Measurements from ENCODE around the gene METTL16.

DNA sequence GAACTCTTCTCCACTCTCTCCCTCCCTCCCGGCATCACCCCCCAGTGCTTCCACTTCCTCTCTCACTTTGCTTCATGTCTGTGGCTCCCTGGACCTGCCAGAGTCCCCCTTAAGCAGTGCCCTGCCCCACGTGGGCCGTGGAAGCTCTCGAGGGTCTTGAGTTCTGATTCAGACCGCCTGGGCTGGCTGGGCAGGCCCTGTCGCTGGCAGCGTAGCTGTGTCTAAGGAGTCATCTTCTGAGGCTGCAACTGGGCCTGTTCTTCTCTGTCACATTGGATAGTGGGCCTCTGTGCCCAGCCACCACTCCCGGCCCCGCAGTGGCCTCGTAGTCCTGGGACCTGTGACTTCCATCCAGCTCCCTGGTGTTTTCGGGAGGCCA is 141.5 kb downstream of the METTL16 start:
- no peak for TF ChIP-seq ZNF23 (CRISPR knock-in tag; IDR thresholded peaks at IDR 0.05)
- no peak for TF ChIP-seq FOXM1 (IDR thresholded peaks at IDR 0.05; ENCODE audit: low read depth)
- no peak for TF ChIP-seq FOXM1 (CRISPR knock-in tag; IDR thresholded peaks at IDR 0.05; ENCODE audit: low read depth)
- no peak for TF ChIP-seq CTCF (IDR thresholded peaks at IDR 0.05 in 2 of 3, conservative IDR thresholded peaks at IDR 0.05 in 1 of 3; ENCODE audit: insufficient read depth in 2 of 3, low read depth in 1 of 3, low read length in 3 of 3)
- TF ChIP-seq POLR2AphosphoS5 (IDR thresholded peaks at IDR 0.05; ENCODE audit: control insufficient read depth, insufficient read depth, low read depth, low read length): no peak
- TF ChIP-seq ZBTB8A (IDR thresholded peaks at IDR 0.05; ENCODE audit: partially characterized antibody): no peak
- TF ChIP-seq FOS (IDR thresholded peaks at IDR 0.05; ENCODE audit: extremely low read depth, insufficient read length): no peak
- TF ChIP-seq ZNF830 (CRISPR knock-in tag; IDR thresholded peaks at IDR 0.05): no peak
- TF ChIP-seq EZH2 (IDR thresholded peaks at IDR 0.05; ENCODE audit: borderline replicate concordance, low read depth, low read length): no peak
- TF ChIP-seq, protein P1, sequence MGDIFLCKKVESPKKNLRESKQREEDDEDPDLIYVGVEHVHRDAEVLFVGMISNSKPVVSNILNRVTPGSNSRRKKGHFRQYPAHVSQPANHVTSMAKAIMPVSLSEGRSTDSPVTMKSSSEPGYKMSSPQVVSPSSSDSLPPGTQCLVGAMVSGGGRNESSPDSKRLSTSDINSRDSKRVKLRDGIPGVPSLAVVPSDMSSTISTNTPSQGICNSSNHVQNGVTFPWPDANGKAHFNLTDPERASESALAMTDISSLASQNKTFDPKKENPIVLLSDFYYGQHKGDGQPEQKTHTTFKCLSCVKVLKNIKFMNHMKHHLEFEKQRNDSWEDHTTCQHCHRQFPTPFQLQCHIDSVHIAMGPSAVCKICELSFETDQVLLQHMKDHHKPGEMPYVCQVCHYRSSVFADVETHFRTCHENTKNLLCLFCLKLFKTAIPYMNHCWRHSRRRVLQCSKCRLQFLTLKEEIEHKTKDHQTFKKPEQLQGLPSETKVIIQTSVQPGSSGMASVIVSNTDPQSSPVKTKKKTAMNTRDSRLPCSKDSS (IDR thresholded peaks at IDR 0.05; ENCODE audit: low read depth, partially characterized antibody): no peak
- TF ChIP-seq ZBTB49 (CRISPR knock-in tag; IDR thresholded peaks at IDR 0.05; ENCODE audit: borderline replicate concordance): no peak
- TF ChIP-seq POLR3A (IDR thresholded peaks at IDR 0.05; ENCODE audit: borderline replicate concordance, extremely low read depth, insufficient read depth, insufficient read length): no peak
- TF ChIP-seq TEAD4 (IDR thresholded peaks at IDR 0.05; ENCODE audit: low read length): no peak
- no peak for TF ChIP-seq TEAD4 (CRISPR knock-in tag; IDR thresholded peaks at IDR 0.05; ENCODE audit: borderline replicate concordance)
- TF ChIP-seq DNMT1 (IDR thresholded peaks at IDR 0.05): no peak
- no peak for TF ChIP-seq STAT6 (CRISPR knock-in tag; IDR thresholded peaks at IDR 0.05)

All from K562 (cell line).